ENCODE data around the gene INPP1. TPM values are rescaled to one million over a fixed set of nuclear protein-coding genes. Genes with fewer than 3 reads are reported as not detected.

The INPP1 gene
- total and polyA plus RNA-seq, 4 donors = 9.1 to 13.2 (median 12.4) TPM

DNA sequence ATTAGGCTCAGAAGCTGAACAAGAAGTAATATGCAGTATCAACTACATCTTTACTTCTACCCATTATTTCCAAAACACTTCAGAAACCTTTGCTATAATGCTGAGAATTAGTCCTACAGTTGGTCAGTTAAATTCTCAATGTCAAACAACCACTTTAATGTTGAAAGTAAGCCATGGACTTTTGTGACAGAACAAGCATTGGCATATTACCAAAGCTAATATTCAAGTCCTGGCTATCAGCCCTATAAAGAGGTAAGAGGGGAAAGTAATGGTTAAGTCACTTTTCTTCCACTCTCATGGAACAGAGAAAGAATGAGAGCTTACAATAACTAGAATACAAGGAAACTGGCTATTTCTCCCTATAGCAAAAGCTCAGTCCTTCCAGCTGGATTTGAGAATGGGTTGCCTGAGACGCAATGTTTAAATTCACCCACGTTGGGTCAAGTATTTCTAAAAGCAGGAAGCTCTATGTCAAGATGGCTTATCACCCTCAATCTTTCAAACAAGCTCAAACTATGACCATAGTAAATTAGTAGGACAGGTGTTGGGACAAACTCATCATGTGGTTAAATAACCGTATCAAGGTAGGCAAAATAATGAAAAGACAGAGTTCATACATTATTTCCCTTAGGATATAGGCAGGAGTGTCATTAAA, 33.3 kb downstream of the INPP1 start:
- no peaks in the 10 kb centered on the region for H3K27me3 ChIP-seq (ENCODE audit: control insufficient read depth in 4 of 4, insufficient read depth in 4 of 4, low read length in 3 of 4)
- 50% methylated on average over 3 of the region's 3 CpGs for WGBS
- H3K9me3 ChIP-seq (ENCODE audit: control insufficient read depth in 4 of 4, low read length in 3 of 4) = no peaks in the 10 kb centered on the region
- H3K4me3 ChIP-seq (ENCODE audit: low read depth in 1 of 3, low read length in 3 of 3) = no peak overlapping the region
- TF ChIP-seq JUND (IDR thresholded peaks at IDR 0.05) (peak in 1 of 2 donors; percentile 38), SP1 (IDR thresholded peaks at IDR 0.05) (peak; percentile 77), NR2F2 (IDR thresholded peaks at IDR 0.05) (no peak), RXRA (IDR thresholded peaks at IDR 0.05) (peak; percentile 33 to 34), HNF4A (conservative IDR thresholded peaks at IDR 0.05) (peak; percentile 64 to 78), YY1 (IDR thresholded peaks at IDR 0.05) (peak; percentile 25), RAD21 (IDR thresholded peaks at IDR 0.05) (peak in 1 of 2 donors; percentile 52), FOXA1 (IDR thresholded peaks at IDR 0.05) (no peak)
- TF ChIP-seq, protein P1, sequence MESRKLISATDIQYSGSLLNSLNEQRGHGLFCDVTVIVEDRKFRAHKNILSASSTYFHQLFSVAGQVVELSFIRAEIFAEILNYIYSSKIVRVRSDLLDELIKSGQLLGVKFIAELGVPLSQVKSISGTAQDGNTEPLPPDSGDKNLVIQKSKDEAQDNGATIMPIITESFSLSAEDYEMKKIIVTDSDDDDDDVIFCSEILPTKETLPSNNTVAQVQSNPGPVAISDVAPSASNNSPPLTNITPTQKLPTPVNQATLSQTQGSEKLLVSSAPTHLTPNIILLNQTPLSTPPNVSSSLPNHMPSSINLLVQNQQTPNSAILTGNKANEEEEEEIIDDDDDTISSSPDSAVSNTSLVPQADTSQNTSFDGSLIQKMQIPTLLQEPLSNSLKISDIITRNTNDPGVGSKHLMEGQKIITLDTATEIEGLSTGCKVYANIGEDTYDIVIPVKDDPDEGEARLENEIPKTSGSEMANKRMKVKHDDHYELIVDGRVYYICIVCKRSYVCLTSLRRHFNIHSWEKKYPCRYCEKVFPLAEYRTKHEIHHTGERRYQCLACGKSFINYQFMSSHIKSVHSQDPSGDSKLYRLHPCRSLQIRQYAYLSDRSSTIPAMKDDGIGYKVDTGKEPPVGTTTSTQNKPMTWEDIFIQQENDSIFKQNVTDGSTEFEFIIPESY (IDR thresholded peaks at IDR 0.05) = peak; percentile 19
- TF ChIP-seq, protein P2, sequence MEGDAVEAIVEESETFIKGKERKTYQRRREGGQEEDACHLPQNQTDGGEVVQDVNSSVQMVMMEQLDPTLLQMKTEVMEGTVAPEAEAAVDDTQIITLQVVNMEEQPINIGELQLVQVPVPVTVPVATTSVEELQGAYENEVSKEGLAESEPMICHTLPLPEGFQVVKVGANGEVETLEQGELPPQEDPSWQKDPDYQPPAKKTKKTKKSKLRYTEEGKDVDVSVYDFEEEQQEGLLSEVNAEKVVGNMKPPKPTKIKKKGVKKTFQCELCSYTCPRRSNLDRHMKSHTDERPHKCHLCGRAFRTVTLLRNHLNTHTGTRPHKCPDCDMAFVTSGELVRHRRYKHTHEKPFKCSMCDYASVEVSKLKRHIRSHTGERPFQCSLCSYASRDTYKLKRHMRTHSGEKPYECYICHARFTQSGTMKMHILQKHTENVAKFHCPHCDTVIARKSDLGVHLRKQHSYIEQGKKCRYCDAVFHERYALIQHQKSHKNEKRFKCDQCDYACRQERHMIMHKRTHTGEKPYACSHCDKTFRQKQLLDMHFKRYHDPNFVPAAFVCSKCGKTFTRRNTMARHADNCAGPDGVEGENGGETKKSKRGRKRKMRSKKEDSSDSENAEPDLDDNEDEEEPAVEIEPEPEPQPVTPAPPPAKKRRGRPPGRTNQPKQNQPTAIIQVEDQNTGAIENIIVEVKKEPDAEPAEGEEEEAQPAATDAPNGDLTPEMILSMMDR (IDR thresholded peaks at IDR 0.05; ENCODE audit: low read depth, low read length, missing input control) = no peak
- H3K27ac ChIP-seq (ENCODE audit: low read depth in 1 of 2, low read length in 2 of 2) = peak overlapping the region; percentile 1 to 35
- peaks cover 1 to 17% (median 10%) of the 10 kb centered on the region in 4 donors for H3K4me1 ChIP-seq (ENCODE audit: control insufficient read depth in 4 of 4, insufficient read depth in 4 of 4, low read length in 3 of 4)
- DNase-seq (ENCODE audit: low spot score) = no peak
- no peaks in the 10 kb centered on the region for H3K36me3 ChIP-seq (ENCODE audit: control insufficient read depth in 4 of 4, insufficient read depth in 3 of 4, low read depth in 1 of 4, low read length in 3 of 4)
- peak overlapping the region in 1 of 2 donors; percentile 16 for H3K9ac ChIP-seq (ENCODE audit: low read depth in 1 of 2, low read length in 2 of 2)

DNA sequence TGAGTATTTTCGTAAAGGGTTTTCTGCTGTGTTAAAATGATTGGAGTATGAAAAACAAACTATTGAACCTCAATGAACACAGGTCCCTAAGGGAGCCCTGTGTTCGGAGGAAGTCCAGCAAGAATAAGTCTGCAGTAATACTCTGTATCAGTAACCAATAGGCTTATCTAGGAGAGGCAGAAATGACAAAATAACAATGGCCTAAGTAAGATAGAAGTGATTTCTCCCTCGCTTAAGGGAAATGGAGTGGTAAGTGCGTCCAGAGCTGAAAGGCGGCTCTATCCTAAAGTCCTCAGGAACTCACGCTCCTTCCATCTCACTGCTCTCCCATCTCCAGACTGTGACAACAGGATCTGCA, 35.5 kb downstream of the INPP1 start:
- H3K27me3 ChIP-seq (ENCODE audit: control insufficient read depth in 4 of 4, insufficient read depth in 4 of 4, low read length in 3 of 4) = no peaks in the 10 kb centered on the region
- no peak overlapping the region for H3K9ac ChIP-seq (ENCODE audit: low read depth in 1 of 2, low read length in 2 of 2)
- H3K4me1 ChIP-seq (ENCODE audit: control insufficient read depth in 4 of 4, insufficient read depth in 4 of 4, low read length in 3 of 4) = peaks cover 1 to 14% (median 6%) of the 10 kb centered on the region in 4 donors
- no peak for TF ChIP-seq RXRA (IDR thresholded peaks at IDR 0.05)
- TF ChIP-seq JUND (IDR thresholded peaks at IDR 0.05) = no peak
- no peak for TF ChIP-seq NR2F2 (IDR thresholded peaks at IDR 0.05)
- no peak for TF ChIP-seq FOXA1 (IDR thresholded peaks at IDR 0.05)
- TF ChIP-seq GABPA (IDR thresholded peaks at IDR 0.05 in 1 of 2, conservative IDR thresholded peaks at IDR 0.05 in 1 of 2) = no peak
- TF ChIP-seq HNF4A (conservative IDR thresholded peaks at IDR 0.05) = no peak
- TF ChIP-seq, protein P1 (IDR thresholded peaks at IDR 0.05) = no peak
- TF ChIP-seq YY1 (IDR thresholded peaks at IDR 0.05) = no peak
- TF ChIP-seq, protein P3, sequence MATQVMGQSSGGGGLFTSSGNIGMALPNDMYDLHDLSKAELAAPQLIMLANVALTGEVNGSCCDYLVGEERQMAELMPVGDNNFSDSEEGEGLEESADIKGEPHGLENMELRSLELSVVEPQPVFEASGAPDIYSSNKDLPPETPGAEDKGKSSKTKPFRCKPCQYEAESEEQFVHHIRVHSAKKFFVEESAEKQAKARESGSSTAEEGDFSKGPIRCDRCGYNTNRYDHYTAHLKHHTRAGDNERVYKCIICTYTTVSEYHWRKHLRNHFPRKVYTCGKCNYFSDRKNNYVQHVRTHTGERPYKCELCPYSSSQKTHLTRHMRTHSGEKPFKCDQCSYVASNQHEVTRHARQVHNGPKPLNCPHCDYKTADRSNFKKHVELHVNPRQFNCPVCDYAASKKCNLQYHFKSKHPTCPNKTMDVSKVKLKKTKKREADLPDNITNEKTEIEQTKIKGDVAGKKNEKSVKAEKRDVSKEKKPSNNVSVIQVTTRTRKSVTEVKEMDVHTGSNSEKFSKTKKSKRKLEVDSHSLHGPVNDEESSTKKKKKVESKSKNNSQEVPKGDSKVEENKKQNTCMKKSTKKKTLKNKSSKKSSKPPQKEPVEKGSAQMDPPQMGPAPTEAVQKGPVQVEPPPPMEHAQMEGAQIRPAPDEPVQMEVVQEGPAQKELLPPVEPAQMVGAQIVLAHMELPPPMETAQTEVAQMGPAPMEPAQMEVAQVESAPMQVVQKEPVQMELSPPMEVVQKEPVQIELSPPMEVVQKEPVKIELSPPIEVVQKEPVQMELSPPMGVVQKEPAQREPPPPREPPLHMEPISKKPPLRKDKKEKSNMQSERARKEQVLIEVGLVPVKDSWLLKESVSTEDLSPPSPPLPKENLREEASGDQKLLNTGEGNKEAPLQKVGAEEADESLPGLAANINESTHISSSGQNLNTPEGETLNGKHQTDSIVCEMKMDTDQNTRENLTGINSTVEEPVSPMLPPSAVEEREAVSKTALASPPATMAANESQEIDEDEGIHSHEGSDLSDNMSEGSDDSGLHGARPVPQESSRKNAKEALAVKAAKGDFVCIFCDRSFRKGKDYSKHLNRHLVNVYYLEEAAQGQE (IDR thresholded peaks at IDR 0.05) = no peak
- TF ChIP-seq, protein P4, sequence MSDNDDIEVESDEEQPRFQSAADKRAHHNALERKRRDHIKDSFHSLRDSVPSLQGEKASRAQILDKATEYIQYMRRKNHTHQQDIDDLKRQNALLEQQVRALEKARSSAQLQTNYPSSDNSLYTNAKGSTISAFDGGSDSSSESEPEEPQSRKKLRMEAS (IDR thresholded peaks at IDR 0.05) = no peak
- no peak for TF ChIP-seq RAD21 (IDR thresholded peaks at IDR 0.05)
- no peak for TF ChIP-seq SP1 (IDR thresholded peaks at IDR 0.05)
- TF ChIP-seq, protein P5, sequence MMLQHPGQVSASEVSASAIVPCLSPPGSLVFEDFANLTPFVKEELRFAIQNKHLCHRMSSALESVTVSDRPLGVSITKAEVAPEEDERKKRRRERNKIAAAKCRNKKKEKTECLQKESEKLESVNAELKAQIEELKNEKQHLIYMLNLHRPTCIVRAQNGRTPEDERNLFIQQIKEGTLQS (IDR thresholded peaks at IDR 0.05) = no peak
- TF ChIP-seq, protein P2 (IDR thresholded peaks at IDR 0.05; ENCODE audit: low read depth, low read length, missing input control) = no peak
- TF ChIP-seq FOXA2 (IDR thresholded peaks at IDR 0.05) = no peak
- no peak for TF ChIP-seq HNF4G (IDR thresholded peaks at IDR 0.05)
- TF ChIP-seq EGR1 (IDR thresholded peaks at IDR 0.05; ENCODE audit: low read depth in 2 of 2) = no peak
- H3K4me3 ChIP-seq (ENCODE audit: low read depth in 1 of 3, low read length in 3 of 3) = no peak overlapping the region
- no peaks in the 10 kb centered on the region for H3K9me3 ChIP-seq (ENCODE audit: control insufficient read depth in 4 of 4, low read length in 3 of 4)
- no peak for DNase-seq (ENCODE audit: low spot score)
- no peak overlapping the region for H3K27ac ChIP-seq (ENCODE audit: low read depth in 1 of 2, low read length in 2 of 2)
- H3K36me3 ChIP-seq (ENCODE audit: control insufficient read depth in 4 of 4, insufficient read depth in 3 of 4, low read depth in 1 of 4, low read length in 3 of 4) = no peaks in the 10 kb centered on the region
- 94% methylated on average over 6 of the region's 6 CpGs for WGBS

All from liver (tissue), 9 donors.